HG03066 (cell line): Measurements from ENCODE around the gene RRP12.
A peak's percentile ranks its signal among the peaks of the same experiment; 100 is the strongest.

ENCODE experiments used
- ATAC-seq: cut with Tn5 transposase; IDR thresholded peaks from one replicate; pipeline ENCODE4 v1.9.1; 2021; ENCODE audit warnings: low read depth; ENCODE audit not compliant: unreplicated experiment

The RRP12 gene

GRCh38 chr10:97336942-97337831 lies 64.0 kb downstream of the RRP12 start:
- no peak for ATAC-seq

DNA sequence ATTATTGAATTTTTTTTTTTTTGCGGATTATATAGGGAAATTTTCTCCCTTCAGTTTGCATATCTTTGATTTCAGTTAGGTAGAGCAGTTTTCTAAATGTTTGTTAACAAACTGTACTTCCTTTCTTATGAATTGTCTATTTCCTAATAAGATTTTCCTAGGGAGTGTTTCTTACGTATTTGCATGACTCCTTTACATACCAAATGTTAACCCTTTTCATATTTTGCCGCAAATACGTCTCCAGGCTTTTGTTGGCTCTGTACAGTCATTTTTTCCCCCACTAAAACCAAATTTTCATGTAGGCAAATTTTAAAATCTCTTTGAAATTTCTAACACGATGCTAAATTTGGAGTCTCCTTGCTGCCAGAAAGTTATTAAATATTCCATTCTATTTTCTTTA lies 64.7 kb downstream of the RRP12 start:
- ATAC-seq = no peak

DNA sequence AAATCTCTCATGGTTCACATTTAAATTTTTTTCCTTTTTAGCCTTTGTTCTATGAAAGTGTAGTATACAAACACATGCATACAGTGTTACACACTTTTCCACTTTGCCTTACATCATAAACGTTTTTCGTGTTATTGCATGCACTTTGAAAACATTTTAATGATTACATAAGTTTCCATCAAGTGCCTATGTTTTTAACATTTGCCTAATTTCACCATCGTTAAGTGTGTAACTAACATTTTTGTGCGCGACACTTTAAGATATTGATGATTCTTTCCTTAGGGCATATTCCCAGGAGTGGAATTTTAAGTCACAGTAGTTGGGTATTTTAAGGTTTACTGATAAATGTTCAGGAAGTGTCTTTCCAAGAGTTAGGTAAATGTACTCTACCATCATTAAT lies 65.1 kb downstream of the RRP12 start:
- no peak for ATAC-seq

GRCh38 chr10:97335188-97335619 lies 65.9 kb downstream of the RRP12 start:
- peak; percentile 1 for ATAC-seq

DNA sequence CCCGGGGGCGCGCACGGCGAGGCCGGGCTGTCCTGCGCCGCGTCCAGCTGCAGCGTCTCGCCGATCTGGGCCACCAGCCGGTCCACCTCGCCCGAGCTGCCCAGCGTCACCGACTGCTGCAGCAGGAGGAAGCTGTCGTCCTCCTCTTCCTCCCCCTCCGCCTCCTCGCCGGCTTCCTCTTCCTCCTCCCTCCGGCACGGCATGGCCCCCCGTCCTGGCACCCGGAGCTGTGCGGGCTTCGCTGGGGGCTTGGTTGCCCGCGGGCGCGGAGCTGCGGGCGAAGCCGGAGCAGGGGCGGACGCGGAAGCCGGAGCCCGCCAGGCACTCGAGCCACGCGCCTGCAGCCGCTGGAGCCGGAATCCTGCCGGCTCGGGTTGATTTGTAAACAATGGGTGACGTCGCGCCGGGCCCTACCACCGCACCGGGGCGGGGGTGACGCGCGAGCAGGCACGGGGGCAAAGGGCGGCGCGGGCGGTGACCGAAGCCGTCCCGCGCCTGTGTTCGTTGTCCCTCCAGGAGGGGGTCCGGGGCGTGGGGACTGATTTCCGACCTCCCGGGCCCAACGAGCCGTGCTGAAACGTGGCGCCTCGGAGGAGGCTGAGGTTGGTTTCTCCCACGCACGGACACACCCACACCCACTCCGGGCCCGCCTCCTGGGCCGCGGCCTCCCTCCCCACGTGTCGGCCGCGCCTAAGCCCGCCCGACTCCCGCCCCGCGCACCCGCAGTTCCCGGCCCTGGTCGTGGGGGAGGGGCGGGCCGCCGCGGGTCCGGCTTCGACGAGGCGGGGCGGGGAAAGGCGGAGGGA lies 66.6 kb downstream of the RRP12 start, which contains the start of gene FRAT2:
TSS of gene FRAT2 (minus strand) at position 360 of the 806 bp plus-strand sequence. CDS start at position 203, 157 bp downstream.
- peak; percentile 78 for ATAC-seq

DNA sequence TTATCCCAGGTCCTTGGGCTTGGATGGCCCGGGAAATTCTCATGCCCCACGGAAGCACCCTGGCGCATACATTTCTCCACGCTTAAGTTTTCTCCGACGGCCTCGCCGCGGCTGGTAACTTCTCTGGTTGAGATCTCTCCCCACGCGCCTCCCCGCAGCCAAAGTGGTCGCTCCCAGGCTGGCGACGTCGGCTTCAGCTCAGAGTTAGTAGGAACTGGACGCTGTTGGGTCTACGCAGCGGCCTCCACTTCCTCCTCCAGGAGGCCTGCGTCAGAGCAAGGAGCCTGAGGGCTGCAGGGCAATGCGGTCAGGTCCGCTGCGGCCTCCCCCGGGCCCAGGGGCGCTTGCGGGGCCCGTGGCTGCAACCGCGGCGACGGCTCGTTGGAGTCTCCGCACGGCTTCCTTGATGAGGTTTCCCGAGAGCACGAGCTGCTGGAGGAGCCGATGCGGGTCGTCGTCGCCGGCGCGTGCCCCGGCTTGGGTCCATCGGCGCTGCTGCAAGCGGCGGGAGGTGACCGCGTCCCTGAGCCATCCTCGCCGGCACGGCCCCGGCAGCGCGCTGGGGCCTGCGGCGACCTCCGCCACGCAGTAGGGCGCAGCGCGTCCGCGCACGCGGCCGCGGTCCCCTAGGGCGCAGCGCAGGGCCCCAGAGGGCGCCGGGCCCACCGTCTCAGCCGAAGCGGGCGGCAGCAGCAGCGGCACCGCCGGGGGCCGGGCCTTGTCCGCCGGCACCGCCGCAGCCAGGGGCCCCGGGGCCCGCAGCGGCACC lies 67.4 kb downstream of the RRP12 start:
- ATAC-seq = peak; percentile 22

DNA sequence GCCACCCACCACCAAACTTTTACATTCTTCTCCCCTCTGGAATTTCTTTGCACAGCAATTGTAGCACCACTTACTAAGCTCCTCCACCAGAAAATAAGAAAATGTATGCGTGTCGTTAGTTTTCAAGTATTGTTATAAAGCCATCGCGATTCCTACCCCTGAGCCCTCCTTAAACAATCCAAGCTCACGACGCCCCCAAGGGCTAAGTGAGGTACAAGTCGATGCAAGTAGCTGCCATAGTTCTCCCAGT lies 67.9 kb downstream of the RRP12 start:
- no peak for ATAC-seq

DNA sequence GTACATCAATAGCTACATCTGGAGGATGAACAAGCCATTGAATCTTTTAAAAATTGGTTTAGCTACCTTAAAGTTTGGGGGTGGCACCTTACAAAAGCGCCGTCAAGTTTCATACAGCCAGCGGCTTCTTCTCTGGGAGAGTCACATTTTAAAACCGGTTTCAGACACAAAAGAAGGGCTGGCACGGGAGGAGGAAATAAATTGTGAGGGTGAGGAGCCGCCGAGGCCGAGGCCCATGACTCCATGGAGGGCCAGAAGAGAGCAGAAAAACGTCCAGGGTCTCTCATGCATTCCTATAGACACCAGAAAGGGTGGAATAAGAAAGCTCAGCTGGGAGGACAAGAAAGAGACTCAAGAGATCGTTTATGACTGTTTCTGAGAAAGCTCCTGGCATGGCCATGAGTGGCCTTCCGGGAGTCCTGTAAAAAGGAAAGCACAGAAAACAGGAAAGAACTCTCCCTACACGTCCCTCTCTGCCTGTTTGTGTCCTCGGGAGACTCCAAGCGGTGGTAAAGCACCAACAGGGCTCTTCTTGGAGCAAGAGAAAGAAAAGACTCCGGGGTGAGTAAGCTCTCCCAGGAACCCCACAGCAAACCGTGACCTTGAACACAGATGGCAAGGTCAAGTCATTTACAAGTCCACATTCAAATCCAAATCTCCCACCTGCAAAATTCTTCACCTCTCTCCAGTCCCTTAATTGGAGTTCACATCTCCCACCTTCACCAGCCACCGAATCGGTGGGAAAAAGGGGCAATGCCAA lies 68.4 kb downstream of the RRP12 start:
- no peak for ATAC-seq

- ATAC-seq = no peak
Observed at GRCh38 chr10:97331153-97331703, 69.9 kb downstream of the RRP12 start.

GRCh38 chr10:97329766-97330165 lies 71.4 kb downstream of the RRP12 start:
- no peak for ATAC-seq

GRCh38 chr10:97328646-97329453 lies 72.3 kb downstream of the RRP12 start:
- no peak for ATAC-seq

DNA sequence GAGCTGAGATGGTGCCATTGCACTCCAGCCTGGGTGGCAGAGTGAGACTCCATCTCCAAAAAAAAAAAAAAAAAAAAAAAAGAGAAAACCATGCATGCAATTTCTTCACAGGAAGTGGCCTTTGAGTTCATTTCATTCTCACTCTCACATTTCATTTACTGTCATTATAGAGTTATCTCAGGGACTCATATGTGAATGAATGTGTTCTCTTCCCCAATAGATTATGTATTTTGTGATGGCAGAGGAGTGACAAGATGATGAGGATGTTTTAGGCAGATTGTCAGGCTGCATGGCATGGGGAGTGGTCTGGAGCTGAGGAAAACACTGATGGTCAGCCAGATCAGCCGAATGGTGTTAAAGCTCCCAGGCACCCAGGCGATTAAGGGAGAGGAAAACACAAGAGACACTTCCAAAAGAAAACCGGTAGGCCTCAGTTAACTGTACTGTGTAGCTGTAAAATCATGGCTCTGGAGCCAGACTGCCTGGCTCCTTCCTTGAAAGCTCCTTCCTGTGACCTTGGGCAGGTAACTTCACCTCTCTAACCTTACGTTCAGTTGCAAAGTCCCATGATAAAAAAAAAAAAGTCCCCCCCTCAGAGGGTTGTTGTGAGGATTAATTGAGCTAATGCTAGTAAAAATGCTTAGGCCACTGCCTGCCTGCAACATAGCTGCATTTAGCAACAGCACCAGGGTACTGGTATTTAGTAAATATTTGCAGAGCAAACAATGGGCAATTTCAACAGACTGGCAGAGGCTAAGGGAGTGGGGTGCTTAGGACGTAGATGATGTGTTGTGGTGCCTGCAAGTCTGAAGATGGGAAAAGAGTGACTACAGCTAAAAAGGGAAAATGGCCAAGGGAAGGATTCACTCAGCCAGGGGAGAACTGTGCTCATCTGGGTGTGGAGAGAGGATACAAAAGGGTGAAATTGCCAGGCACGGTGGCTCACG lies 73.5 kb downstream of the RRP12 start:
- no peak for ATAC-seq

- no peak for ATAC-seq
Observed at GRCh38 chr10:97325754-97326153, 75.4 kb downstream of the RRP12 start.

DNA sequence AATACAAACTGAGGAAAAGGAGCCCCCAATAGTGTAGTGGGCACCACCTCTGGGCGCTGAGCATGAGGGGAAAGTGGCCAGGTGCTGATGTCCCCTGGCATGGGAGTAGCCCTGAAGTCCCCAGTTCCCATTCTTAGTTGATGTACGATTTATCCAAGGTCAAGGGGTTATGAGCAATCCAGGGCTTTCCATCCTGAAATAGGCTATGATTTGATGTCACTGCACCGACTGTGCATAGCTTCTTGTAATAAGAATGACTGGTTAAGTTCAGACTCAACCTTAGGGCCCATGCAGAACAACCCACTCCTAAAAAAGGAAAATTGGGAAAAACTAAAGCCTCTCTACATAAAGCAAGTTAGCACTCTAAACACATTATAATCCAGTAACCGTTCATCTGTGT lies 77.6 kb downstream of the RRP12 start:
- no peak for ATAC-seq

- no peak for ATAC-seq
Observed at GRCh38 chr10:97321804-97322190, 79.3 kb downstream of the RRP12 start.

DNA sequence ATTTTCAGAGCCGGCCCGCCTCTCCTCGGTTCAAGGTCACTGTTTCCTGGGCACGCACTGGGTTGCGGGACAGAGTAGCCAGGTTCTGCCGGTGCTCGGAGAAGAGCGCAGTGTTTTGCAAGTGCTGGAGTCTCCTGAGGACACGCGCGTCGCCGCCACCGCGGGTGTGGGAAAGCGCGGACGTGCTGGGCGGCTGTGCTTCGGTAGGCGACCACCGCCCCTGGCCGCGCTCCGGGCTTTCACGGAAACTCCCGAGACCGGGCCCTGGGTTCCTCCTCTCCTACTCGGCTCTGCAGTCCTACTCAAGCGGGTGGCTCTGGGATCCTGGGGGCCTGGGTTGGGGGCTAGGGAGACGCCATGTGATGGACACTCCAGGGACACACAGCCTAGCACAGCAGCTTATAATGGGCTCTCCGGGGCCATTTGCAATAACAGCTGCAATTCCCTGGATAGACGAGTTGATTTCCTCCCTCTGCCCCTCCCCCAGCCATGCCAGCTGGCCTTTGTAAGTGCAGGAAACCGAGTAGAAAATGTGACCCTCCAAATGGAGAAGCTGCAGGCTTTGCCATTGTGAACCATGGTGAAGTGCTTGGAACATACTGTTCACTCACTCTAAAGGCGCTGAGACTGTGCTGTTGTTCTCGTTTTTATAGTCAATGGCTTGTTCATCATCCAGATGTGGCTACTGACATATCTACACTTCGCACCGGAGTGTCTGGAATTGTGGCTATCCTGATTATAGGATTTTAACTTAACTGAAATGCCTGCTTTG lies 79.9 kb downstream of the RRP12 start:
- ATAC-seq = no peak

DNA sequence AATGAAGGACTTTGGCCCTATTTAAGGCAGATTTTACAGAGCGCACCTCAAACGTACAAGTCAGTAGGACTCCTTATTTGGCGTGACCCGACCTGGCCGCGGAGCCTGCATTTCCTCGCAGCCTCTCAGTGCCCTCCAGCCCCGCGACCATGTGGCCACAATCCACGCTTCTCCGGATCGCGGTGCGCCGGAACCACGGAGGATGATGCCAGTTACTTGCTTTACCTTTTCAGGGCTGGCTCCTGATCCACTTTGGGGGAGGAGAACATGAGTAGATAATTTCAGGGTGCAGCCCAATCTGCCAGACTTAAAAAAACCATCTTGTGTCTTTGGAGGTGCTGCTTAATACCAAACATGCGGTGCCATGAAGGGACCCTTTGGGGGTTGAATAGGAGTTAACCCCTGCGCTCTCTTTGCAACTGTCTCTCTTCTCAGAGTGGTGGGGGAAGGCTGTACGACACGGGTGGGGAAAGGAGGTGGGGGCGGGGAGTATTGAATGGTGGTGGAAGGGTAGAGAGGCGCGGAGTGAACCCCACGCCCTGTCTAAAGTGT lies 80.6 kb downstream of the RRP12 start:
- no peak for ATAC-seq
